Prostate gland (tissue), 2 donors: Measurements from ENCODE around the gene TM7SF2. TPM values are rescaled to one million over a fixed set of nuclear protein-coding genes. Genes with fewer than 3 reads are reported as not detected.

Source experiments
- DNase-seq: peaks from one replicate; pipeline ENCODE4 v3.0.0-alpha.2; 2019; ENCODE audit warnings: low spot score
- H3K27ac ChIP-seq, 2 donors: fragments of 200-600 bp; sonication (generic); 2 replicates each; pipeline ENCODE4 v1.5.1; 2017 to 2019
- H3K27me3 ChIP-seq: fragments of 200-600 bp; sonication (generic); replicated peaks from 2 replicates; pipeline ENCODE4 v1.5.1; 2019; ENCODE audit not compliant: insufficient read depth
- H3K36me3 ChIP-seq, 2 donors: fragments of 200-600 bp; sonication (generic); 1 replicate in 1 of 2; 2 replicates in 1 of 2; pipeline versions ENCODE4 v1.5.1 to v1.8.1; 2017 to 2019
- H3K4me1 ChIP-seq: fragments of 200-600 bp; sonication (generic); replicated peaks from 2 replicates; pipeline ENCODE4 v1.5.1; 2019
- H3K4me3 ChIP-seq, 2 donors: fragments of 200-600 bp; sonication (generic); 2 replicates each; pipeline ENCODE4 v1.5.1; 2017 to 2019
- H3K9me3 ChIP-seq: fragments of 200-600 bp; sonication (generic); 2 replicates; pipeline ENCODE4 v1.5.1; 2017
- CTCF ChIP-seq, 4 experiments: fragments of 200-600 bp in 2 of 4; fragments of 450-650 bp in 2 of 4; sonication (generic) in 2 of 4; IDR thresholded peaks; 1 replicate in 3 of 4; 2 replicates in 1 of 4; pipeline ENCODE4 v1.5.1; 2016 to 2019; ENCODE audit warnings: antibody characterized with exemption in 4 of 4, mild to moderate bottlenecking in 2 of 4, moderate library complexity in 2 of 4
- POLR2A ChIP-seq: fragments of 450-650 bp; IDR thresholded peaks from one replicate; pipeline ENCODE4 v1.6.1; 2016; ENCODE audit warnings: antibody characterized with exemption, mild to moderate bottlenecking
- POLR2AphosphoS5 ChIP-seq: sonication (generic); formaldehyde crosslinking; IDR thresholded peaks from one replicate; pipeline ENCODE4 v1.6.1; 2017; ENCODE audit warnings: antibody characterized with exemption
- WGBS: methylation state at CpG from one replicate; pipeline ENCODE4 v1.1.5; 2018; 5-methylcytosine and 5-hydroxymethylcytosine counted together
- intact Hi-C: fragments of 100-400 bp; cut with DNase I; formaldehyde crosslinking; loops from one replicate; pipeline ENCODE4 v1.14.2; 2022
- total RNA-seq, 2 donors: library from RNA; depleted of rRNA; stranded (reverse); fragments of >200 nt; gene quantifications; one replicate each; pipeline ENCODE4 v1.1.0, GENCODE V29; 2016

The TM7SF2 gene
- total RNA-seq, 2 donors from 2014 or later = 73.9 to 185 TPM

GRCh38 chr11:65134952-65135632 is 23.4 kb downstream of the TM7SF2 start:
- Histone ChIP-seq H3K27me3 (no peaks in the 10 kb centered on the region), H3K9me3 (no peaks in the 10 kb centered on the region), H3K36me3 (peaks cover 14 to 17% of the 10 kb centered on the region in 2 donors), H3K27ac (peak overlapping the region; percentile 98), H3K4me1 (peaks cover 7% of the 10 kb centered on the region), H3K4me3 (peak overlapping the region; percentile 55 to 64)
- under 1% methylated on average over 24 of the region's 24 CpGs for WGBS
- peak; percentile 98 for DNase-seq
- TF ChIP-seq CTCF (IDR thresholded peaks at IDR 0.05) = no peak
- TF ChIP-seq POLR2AphosphoS5 = peak; percentile 96
- TF ChIP-seq POLR2A = peak; percentile 87
- intact Hi-C loops = no loop called here

- H3K27me3 ChIP-seq = no peaks in the 10 kb centered on the region
- peaks cover 7% of the 10 kb centered on the region for H3K4me1 ChIP-seq
- peaks cover 8 to 11% of the 10 kb centered on the region in 2 donors for H3K36me3 ChIP-seq
- H3K4me3 ChIP-seq = peak overlapping the region; percentile 55 to 64
- no peak for DNase-seq
- WGBS = 40% methylated on average over 11 of the region's 11 CpGs
- TF ChIP-seq POLR2AphosphoS5 = no peak
- no peak for TF ChIP-seq POLR2A
- no peak for TF ChIP-seq CTCF (IDR thresholded peaks at IDR 0.05)
- intact Hi-C loops = no loop called here
- H3K9me3 ChIP-seq = no peaks in the 10 kb centered on the region
- H3K27ac ChIP-seq = peak overlapping the region; percentile 98
These were observed 24.0 kb downstream of the TM7SF2 start for GRCh38 chr11:65135633-65136145.

- TF ChIP-seq POLR2AphosphoS5 = no peak
- no peak for TF ChIP-seq POLR2A
- no peak for TF ChIP-seq CTCF (IDR thresholded peaks at IDR 0.05)
- WGBS = 84% methylated on average over 15 of the region's 15 CpGs
- H3K27me3 ChIP-seq = no peaks in the 10 kb centered on the region
- H3K9me3 ChIP-seq = no peaks in the 10 kb centered on the region
- no peak overlapping the region for H3K4me3 ChIP-seq
- intact Hi-C loops = no loop called here
- peaks cover 7% of the 10 kb centered on the region for H3K4me1 ChIP-seq
- DNase-seq = no peak
- H3K36me3 ChIP-seq = peaks cover 0 to 7% of the 10 kb centered on the region in 2 donors
- H3K27ac ChIP-seq = peak overlapping the region in 1 of 2 donors; percentile 98
These were observed 24.9 kb downstream of the TM7SF2 start for GRCh38 chr11:65136515-65137096.

GRCh38 chr11:65141896-65142494 is 30.3 kb downstream of the TM7SF2 start:
- Histone ChIP-seq H3K27me3 (no peaks in the 10 kb centered on the region), H3K4me1 (no peaks in the 10 kb centered on the region), H3K36me3 (no peaks in the 10 kb centered on the region), H3K27ac (no peak overlapping the region), H3K9me3 (no peaks in the 10 kb centered on the region), H3K4me3 (no peak overlapping the region)
- intact Hi-C loops = no loop called here
- no peak for TF ChIP-seq POLR2A
- TF ChIP-seq POLR2AphosphoS5 = no peak
- TF ChIP-seq CTCF (IDR thresholded peaks at IDR 0.05) = no peak
- DNase-seq = no peak
- 75% methylated on average over 7 of the region's 7 CpGs for WGBS
